ENCODE results near the gene SYNJ1. TPM values are rescaled to one million over a fixed set of nuclear protein-coding genes. Genes with fewer than 3 reads are reported as not detected.

The SYNJ1 gene
- total RNA-seq, 1 donor from 2014 or later = 12.9 TPM

DNA sequence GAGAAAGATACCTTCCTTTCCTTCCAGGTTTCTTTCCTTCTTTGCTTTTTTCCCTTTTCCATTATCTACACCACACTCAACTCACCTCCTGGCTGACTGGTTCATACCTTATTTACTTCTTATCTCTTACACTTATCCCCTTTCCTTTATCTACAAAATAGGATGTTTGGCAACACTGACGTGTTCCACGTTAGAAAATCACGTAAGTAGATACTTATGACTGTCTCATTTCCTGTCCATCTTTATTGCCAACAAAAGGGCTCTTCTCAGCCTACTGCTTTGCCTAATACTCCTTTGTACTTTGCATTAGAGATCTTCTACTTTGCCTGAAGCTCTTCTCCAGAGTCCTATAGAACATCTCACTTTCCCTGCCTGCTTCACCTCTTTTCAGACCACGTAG lies 25.1 kb downstream of the SYNJ1 start:
- H3K36me3 Mint-ChIP-seq (ENCODE audit: low read depth, unreplicated experiment) = peaks cover 16% of the 10 kb centered on the region
- Histone ChIP-seq H3K4me3 (ENCODE audit: insufficient read depth, low read depth, low read length) (peak overlapping the region; percentile 5), H2AFZ (ENCODE audit: low read depth, low read length) (peak overlapping the region; percentile 28), H4K20me1 (ENCODE audit: insufficient read depth, low read length) (no peaks in the 10 kb centered on the region), H3K36me3 (ENCODE audit: insufficient read depth, low read length) (no peaks in the 10 kb centered on the region), H3K9me3 (ENCODE audit: insufficient read depth, low read depth, low read length) (no peaks in the 10 kb centered on the region), H3K27me3 (ENCODE audit: insufficient read depth, low read length) (no peaks in the 10 kb centered on the region), H3K4me1 (ENCODE audit: insufficient read depth, low read length) (peaks cover 4% of the 10 kb centered on the region), H3K79me2 (ENCODE audit: insufficient read depth, low read length) (peaks cover 7% of the 10 kb centered on the region), H3K9ac (ENCODE audit: low read length) (peak overlapping the region; percentile 31), H3K4me2 (ENCODE audit: low read length) (peak overlapping the region; percentile 41), H3K27ac (ENCODE audit: low read depth, low read length) (peak overlapping the region; percentile 5)
- TF ChIP-seq EZH2 (IDR thresholded peaks at IDR 0.05; ENCODE audit: insufficient read depth, low read length) (no peak), CTCF (IDR thresholded peaks at IDR 0.05; ENCODE audit: insufficient read depth, low read depth, low read length) (no peak)
- no peaks in the 10 kb centered on the region for H3K27me3 Mint-ChIP-seq (ENCODE audit: low read depth, unreplicated experiment)
- no peak overlapping the region for H3K4me3 Mint-ChIP-seq (ENCODE audit: unreplicated experiment)
- H3K27ac Mint-ChIP-seq (ENCODE audit: unreplicated experiment) = no peak overlapping the region
- DNase-seq (ENCODE audit: low read depth) (peak; percentile 72), FAIRE-seq (peak; percentile 34)
- peaks cover 2% of the 10 kb centered on the region for H3K9me3 Mint-ChIP-seq (ENCODE audit: unreplicated experiment)
- peaks cover 24% of the 10 kb centered on the region for H3K4me1 Mint-ChIP-seq (ENCODE audit: low read depth, unreplicated experiment)

- peaks cover 2% of the 10 kb centered on the region for H3K9me3 Mint-ChIP-seq (ENCODE audit: unreplicated experiment)
- H3K4me3 Mint-ChIP-seq (ENCODE audit: unreplicated experiment) = no peak overlapping the region
- H3K4me1 ChIP-seq (ENCODE audit: insufficient read depth, low read length) = peaks cover 4% of the 10 kb centered on the region
- H3K79me2 ChIP-seq (ENCODE audit: insufficient read depth, low read length) = peaks cover 4% of the 10 kb centered on the region
- H3K36me3 ChIP-seq (ENCODE audit: insufficient read depth, low read length) = no peaks in the 10 kb centered on the region
- H3K4me1 Mint-ChIP-seq (ENCODE audit: low read depth, unreplicated experiment) = peaks cover 11% of the 10 kb centered on the region
- no peak overlapping the region for H3K4me3 ChIP-seq (ENCODE audit: insufficient read depth, low read depth, low read length)
- peaks cover 15% of the 10 kb centered on the region for H3K36me3 Mint-ChIP-seq (ENCODE audit: low read depth, unreplicated experiment)
- H3K27ac Mint-ChIP-seq (ENCODE audit: unreplicated experiment) = no peak overlapping the region
- H3K9me3 ChIP-seq (ENCODE audit: insufficient read depth, low read depth, low read length) = no peaks in the 10 kb centered on the region
- H3K27ac ChIP-seq (ENCODE audit: low read depth, low read length) = no peak overlapping the region
- no peaks in the 10 kb centered on the region for H3K27me3 Mint-ChIP-seq (ENCODE audit: low read depth, unreplicated experiment)
- no peaks in the 10 kb centered on the region for H4K20me1 ChIP-seq (ENCODE audit: insufficient read depth, low read length)
- no peak overlapping the region for H2AFZ ChIP-seq (ENCODE audit: low read depth, low read length)
- DNase-seq (ENCODE audit: low read depth) = peak; percentile 20
- H3K4me2 ChIP-seq (ENCODE audit: low read length) = no peak overlapping the region
- FAIRE-seq = no peak
- TF ChIP-seq CTCF (IDR thresholded peaks at IDR 0.05; ENCODE audit: insufficient read depth, low read depth, low read length) = no peak
- no peak for TF ChIP-seq EZH2 (IDR thresholded peaks at IDR 0.05; ENCODE audit: insufficient read depth, low read length)
- no peak overlapping the region for H3K9ac ChIP-seq (ENCODE audit: low read length)
- no peaks in the 10 kb centered on the region for H3K27me3 ChIP-seq (ENCODE audit: insufficient read depth, low read length)
Measured at GRCh38 chr21:32698971-32699693, 28.7 kb downstream of the SYNJ1 start.

- FAIRE-seq = no peak
Measured at GRCh38 chr21:32698286-32698685, 29.5 kb downstream of the SYNJ1 start.

More at GRCh38 chr21:32698286-32698685, 29.5 kb downstream of the SYNJ1 start:
- H3K9ac ChIP-seq (ENCODE audit: low read length) = no peak overlapping the region
- Mint-ChIP-seq H3K27me3 (ENCODE audit: low read depth, unreplicated experiment) (no peaks in the 10 kb centered on the region), H3K36me3 (ENCODE audit: low read depth, unreplicated experiment) (peaks cover 15% of the 10 kb centered on the region), H3K27ac (ENCODE audit: unreplicated experiment) (no peak overlapping the region), H3K4me1 (ENCODE audit: low read depth, unreplicated experiment) (peaks cover 11% of the 10 kb centered on the region), H3K4me3 (ENCODE audit: unreplicated experiment) (no peak overlapping the region), H3K9me3 (ENCODE audit: unreplicated experiment) (peaks cover 2% of the 10 kb centered on the region)
- no peaks in the 10 kb centered on the region for H3K9me3 ChIP-seq (ENCODE audit: insufficient read depth, low read depth, low read length)
- no peak overlapping the region for H3K4me2 ChIP-seq (ENCODE audit: low read length)
- H3K4me3 ChIP-seq (ENCODE audit: insufficient read depth, low read depth, low read length) = no peak overlapping the region
- no peak overlapping the region for H2AFZ ChIP-seq (ENCODE audit: low read depth, low read length)
- H3K36me3 ChIP-seq (ENCODE audit: insufficient read depth, low read length) = peaks cover under 1% of the 10 kb centered on the region
- peaks cover 4% of the 10 kb centered on the region for H3K4me1 ChIP-seq (ENCODE audit: insufficient read depth, low read length)
- DNase-seq (ENCODE audit: low read depth) = no peak
- TF ChIP-seq EZH2 (IDR thresholded peaks at IDR 0.05; ENCODE audit: insufficient read depth, low read length) (no peak), CTCF (IDR thresholded peaks at IDR 0.05; ENCODE audit: insufficient read depth, low read depth, low read length) (no peak)
- H3K27ac ChIP-seq (ENCODE audit: low read depth, low read length) = no peak overlapping the region
- H3K79me2 ChIP-seq (ENCODE audit: insufficient read depth, low read length) = peaks cover 4% of the 10 kb centered on the region
- no peaks in the 10 kb centered on the region for H3K27me3 ChIP-seq (ENCODE audit: insufficient read depth, low read length)
- no peaks in the 10 kb centered on the region for H4K20me1 ChIP-seq (ENCODE audit: insufficient read depth, low read length)

Data from astrocyte (in vitro differentiated cells and primary cell).